ENCODE results near the gene SLC66A3.

The SLC66A3 gene

GRCh38 chr2:11134349-11134748 is 20.9 kb upstream of the SLC66A3 start:
- no peak for DNase-seq (ENCODE audit: low read depth in 2 of 2)

GRCh38 chr2:11140492-11140891 is 14.8 kb upstream of the SLC66A3 start:
- no peak for DNase-seq (ENCODE audit: low read depth in 2 of 2)

GRCh38 chr2:11141319-11141718 is 13.9 kb upstream of the SLC66A3 start:
- no peak for DNase-seq (ENCODE audit: low read depth in 2 of 2)

GRCh38 chr2:11142330-11142729 is 12.9 kb upstream of the SLC66A3 start:
- DNase-seq (ENCODE audit: low read depth in 2 of 2): no peak

GRCh38 chr2:11142987-11143386 is 12.3 kb upstream of the SLC66A3 start:
- DNase-seq (ENCODE audit: low read depth in 2 of 2): no peak

GRCh38 chr2:11144077-11144737 is 11.1 kb upstream of the SLC66A3 start:
- no peak for DNase-seq (ENCODE audit: low read depth in 2 of 2)

GRCh38 chr2:11144738-11145079 is 10.6 kb upstream of the SLC66A3 start:
- no peak for DNase-seq (ENCODE audit: low read depth in 2 of 2)

- no peak for DNase-seq (ENCODE audit: low read depth in 2 of 2)
Observed at GRCh38 chr2:11145350-11145749, 9.9 kb upstream of the SLC66A3 start.

GRCh38 chr2:11146076-11146475 is 9.2 kb upstream of the SLC66A3 start:
- DNase-seq (ENCODE audit: low read depth in 2 of 2): no peak

- no peak for DNase-seq (ENCODE audit: low read depth in 2 of 2)
Observed at GRCh38 chr2:11147263-11147662, 8.0 kb upstream of the SLC66A3 start.

- DNase-seq (ENCODE audit: low read depth in 2 of 2): no peak
Observed at GRCh38 chr2:11152591-11152990, 2.7 kb upstream of the SLC66A3 start.

GRCh38 chr2:11154016-11154922 is 998 bp upstream of the SLC66A3 start:
- no peak for DNase-seq (ENCODE audit: low read depth in 2 of 2)

GRCh38 chr2:11154923-11155380 is 315 bp upstream of the SLC66A3 start:
- DNase-seq (ENCODE audit: low read depth in 2 of 2): peak; percentile 96 to 99

GRCh38 chr2:11156396-11157075 is 1.3 kb downstream of the SLC66A3 start:
- no peak for DNase-seq (ENCODE audit: low read depth in 2 of 2)

- no peak for DNase-seq (ENCODE audit: low read depth in 2 of 2)
Observed at GRCh38 chr2:11157296-11157695, 2.0 kb downstream of the SLC66A3 start.

GRCh38 chr2:11157731-11158130 is 2.5 kb downstream of the SLC66A3 start:
- no peak for DNase-seq (ENCODE audit: low read depth in 2 of 2)

GRCh38 chr2:11158916-11159573 is 3.8 kb downstream of the SLC66A3 start:
- DNase-seq (ENCODE audit: low read depth in 2 of 2): no peak

- no peak for DNase-seq (ENCODE audit: low read depth in 2 of 2)
Observed at GRCh38 chr2:11159574-11160170, 4.4 kb downstream of the SLC66A3 start.

- no peak for DNase-seq (ENCODE audit: low read depth in 2 of 2)
Observed at GRCh38 chr2:11160256-11160655, 5.0 kb downstream of the SLC66A3 start.

GRCh38 chr2:11160731-11161455 is 5.6 kb downstream of the SLC66A3 start:
- DNase-seq (ENCODE audit: low read depth in 2 of 2): no peak

- no peak for DNase-seq (ENCODE audit: low read depth in 2 of 2)
Observed at GRCh38 chr2:11161747-11162146, 6.5 kb downstream of the SLC66A3 start.
